Epithelial cell of proximal tubule (primary cell): ENCODE results near the gene FARSB. TPM values are rescaled to one million over a fixed set of nuclear protein-coding genes. Genes with fewer than 3 reads are reported as not detected.

Experiments
- DNase-seq: peaks from one replicate; pipeline ENCODE4 v3.0.0-alpha.2; 2011; ENCODE audit warnings: low read depth
- H3K4me3 ChIP-seq: 2 replicates; pipeline ENCODE4 v1.5.1; 2011; ENCODE audit warnings: low read depth, mild to moderate bottlenecking, low read length
- CTCF ChIP-seq: conservative IDR thresholded peaks from 2 replicates; pipeline ENCODE4 v1.5.1; 2012; ENCODE audit warnings: low read depth, mild to moderate bottlenecking, low read length
- total RNA-seq: library from RNA; depleted of rRNA; stranded (reverse); fragments of >200 nt; gene quantifications from 2 replicates; pipeline ENCODE4 v1.2.3, GENCODE V29; 2015

The FARSB gene
- total RNA-seq, 1 donor from 2014 or later: 18.3 TPM

GRCh38 chr2:222561817-222562645, 93.9 kb downstream of the FARSB start:
- peak; percentile 91 for TF ChIP-seq CTCF
- peak; percentile 12 for DNase-seq
- no peak overlapping the region for H3K4me3 ChIP-seq

- no peak for DNase-seq
- no peak for TF ChIP-seq CTCF
- H3K4me3 ChIP-seq: no peak overlapping the region
Observed at GRCh38 chr2:222561151-222561550, 94.7 kb downstream of the FARSB start.

GRCh38 chr2:222554517-222554916, 101.4 kb downstream of the FARSB start:
- TF ChIP-seq CTCF: no peak

GRCh38 chr2:222548992-222549391, 106.9 kb downstream of the FARSB start:
- DNase-seq: no peak
- H3K4me3 ChIP-seq: no peak overlapping the region
- TF ChIP-seq CTCF: no peak

More at GRCh38 chr2:222554517-222554916, 101.4 kb downstream of the FARSB start:
- no peak overlapping the region for H3K4me3 ChIP-seq
- DNase-seq: no peak

- TF ChIP-seq CTCF: no peak
- no peak overlapping the region for H3K4me3 ChIP-seq
- no peak for DNase-seq
Observed at GRCh38 chr2:222547083-222547482, 108.8 kb downstream of the FARSB start.

GRCh38 chr2:222545823-222546795, 109.8 kb downstream of the FARSB start:
- TF ChIP-seq CTCF: no peak
- no peak overlapping the region for H3K4me3 ChIP-seq
- no peak for DNase-seq
